ENCODE measurements around the gene RSRC1.

DNA sequence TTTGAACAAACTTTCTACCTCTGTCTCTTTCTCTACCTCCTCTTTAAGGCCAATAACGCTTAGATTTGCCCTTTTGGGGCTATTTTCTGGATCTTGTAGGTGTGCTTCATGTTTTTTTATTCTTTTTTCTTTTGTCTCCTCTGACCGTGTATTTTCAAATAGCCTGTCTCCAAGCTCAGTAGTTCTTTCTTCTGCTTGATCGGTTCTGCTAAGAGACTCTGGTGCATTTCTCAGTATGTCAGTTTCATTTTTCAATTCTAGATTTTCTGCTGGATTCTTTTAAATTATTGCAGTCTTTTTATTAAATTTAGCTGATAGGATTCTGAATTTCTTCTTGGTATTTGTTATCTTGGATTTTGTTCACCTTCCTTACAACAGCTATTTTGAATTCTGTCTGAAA lies 148.7 kb downstream of the RSRC1 start:
- no peak for TF ChIP-seq POLR2A (IDR thresholded peaks at IDR 0.05)
- TF ChIP-seq, protein P1, sequence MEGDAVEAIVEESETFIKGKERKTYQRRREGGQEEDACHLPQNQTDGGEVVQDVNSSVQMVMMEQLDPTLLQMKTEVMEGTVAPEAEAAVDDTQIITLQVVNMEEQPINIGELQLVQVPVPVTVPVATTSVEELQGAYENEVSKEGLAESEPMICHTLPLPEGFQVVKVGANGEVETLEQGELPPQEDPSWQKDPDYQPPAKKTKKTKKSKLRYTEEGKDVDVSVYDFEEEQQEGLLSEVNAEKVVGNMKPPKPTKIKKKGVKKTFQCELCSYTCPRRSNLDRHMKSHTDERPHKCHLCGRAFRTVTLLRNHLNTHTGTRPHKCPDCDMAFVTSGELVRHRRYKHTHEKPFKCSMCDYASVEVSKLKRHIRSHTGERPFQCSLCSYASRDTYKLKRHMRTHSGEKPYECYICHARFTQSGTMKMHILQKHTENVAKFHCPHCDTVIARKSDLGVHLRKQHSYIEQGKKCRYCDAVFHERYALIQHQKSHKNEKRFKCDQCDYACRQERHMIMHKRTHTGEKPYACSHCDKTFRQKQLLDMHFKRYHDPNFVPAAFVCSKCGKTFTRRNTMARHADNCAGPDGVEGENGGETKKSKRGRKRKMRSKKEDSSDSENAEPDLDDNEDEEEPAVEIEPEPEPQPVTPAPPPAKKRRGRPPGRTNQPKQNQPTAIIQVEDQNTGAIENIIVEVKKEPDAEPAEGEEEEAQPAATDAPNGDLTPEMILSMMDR (IDR thresholded peaks at IDR 0.05): no peak
